NCI-H2107 treated with DMSO at 0.1 percent for 48 hours (cell line): ENCODE results near the gene LRRC1.

Source experiments
- DNase-seq: peaks from one replicate; lab custom pipeline; 2025; ENCODE audit not compliant: unreplicated experiment; lab: John Stamatoyannopoulos, UW

The LRRC1 gene

GRCh38 chr6:53845280-53846195 is 50.7 kb downstream of the LRRC1 start:
- DNase-seq: no peak

DNA sequence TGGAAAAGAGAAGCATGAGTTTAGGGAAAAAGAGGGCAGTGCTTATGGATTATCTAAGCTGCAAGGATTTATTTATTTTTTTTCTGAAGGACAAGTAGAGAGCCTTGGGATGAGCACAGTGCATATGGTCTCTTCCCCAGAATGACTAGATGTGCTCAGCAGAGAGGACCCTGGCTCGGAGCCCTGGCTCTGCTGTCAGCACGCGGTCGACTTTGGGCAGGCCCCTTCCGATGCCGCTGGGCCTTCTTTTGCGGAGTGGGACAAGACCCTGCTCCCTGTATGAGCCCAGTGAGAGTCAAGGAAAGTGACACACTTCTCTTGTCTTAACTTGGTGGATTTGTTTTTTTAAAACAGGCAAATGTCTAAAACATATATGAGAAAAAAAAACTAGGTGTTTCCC is 51.4 kb downstream of the LRRC1 start:
- DNase-seq: no peak

GRCh38 chr6:53847796-53848314 is 53.0 kb downstream of the LRRC1 start:
- no peak for DNase-seq

DNA sequence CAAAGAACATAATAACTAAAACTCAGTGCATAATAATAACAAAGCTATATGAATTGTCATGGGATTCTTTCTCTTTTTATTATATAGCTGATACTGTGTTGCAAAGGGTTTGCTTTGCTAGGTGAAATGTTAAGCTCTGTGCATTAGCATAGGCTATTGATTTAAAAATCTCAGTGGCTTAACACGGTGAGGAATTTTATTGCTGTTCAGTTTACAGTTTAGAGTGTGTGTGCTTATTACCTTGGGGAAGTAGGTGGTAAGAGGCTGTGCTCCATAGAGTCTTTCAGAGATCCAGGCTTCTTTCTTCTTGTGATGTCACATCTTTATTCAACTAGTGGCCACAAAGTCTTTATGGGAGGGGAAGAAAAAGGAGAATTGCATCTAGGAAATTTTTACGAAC is 55.7 kb downstream of the LRRC1 start:
- no peak for DNase-seq

DNA sequence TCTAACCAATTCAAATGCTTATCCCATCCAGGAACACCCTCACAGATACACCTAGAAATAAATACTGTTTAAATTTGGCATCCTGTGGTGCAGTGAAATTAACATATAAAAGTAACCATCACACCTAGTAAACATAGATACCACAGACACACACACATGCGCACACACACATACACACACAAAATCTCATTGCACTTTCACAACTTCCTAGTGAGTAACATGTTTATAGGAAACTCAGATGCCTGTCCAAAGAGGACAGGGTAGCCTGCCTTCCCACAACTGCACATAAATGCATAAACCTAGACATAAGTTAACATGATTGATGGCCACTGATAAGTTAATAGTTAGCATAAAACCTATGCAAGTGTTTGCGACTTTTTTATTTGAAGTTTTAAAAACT is 56.8 kb downstream of the LRRC1 start:
- no peak for DNase-seq

GRCh38 chr6:53852805-53853204 is 58.0 kb downstream of the LRRC1 start:
- DNase-seq: no peak

DNA sequence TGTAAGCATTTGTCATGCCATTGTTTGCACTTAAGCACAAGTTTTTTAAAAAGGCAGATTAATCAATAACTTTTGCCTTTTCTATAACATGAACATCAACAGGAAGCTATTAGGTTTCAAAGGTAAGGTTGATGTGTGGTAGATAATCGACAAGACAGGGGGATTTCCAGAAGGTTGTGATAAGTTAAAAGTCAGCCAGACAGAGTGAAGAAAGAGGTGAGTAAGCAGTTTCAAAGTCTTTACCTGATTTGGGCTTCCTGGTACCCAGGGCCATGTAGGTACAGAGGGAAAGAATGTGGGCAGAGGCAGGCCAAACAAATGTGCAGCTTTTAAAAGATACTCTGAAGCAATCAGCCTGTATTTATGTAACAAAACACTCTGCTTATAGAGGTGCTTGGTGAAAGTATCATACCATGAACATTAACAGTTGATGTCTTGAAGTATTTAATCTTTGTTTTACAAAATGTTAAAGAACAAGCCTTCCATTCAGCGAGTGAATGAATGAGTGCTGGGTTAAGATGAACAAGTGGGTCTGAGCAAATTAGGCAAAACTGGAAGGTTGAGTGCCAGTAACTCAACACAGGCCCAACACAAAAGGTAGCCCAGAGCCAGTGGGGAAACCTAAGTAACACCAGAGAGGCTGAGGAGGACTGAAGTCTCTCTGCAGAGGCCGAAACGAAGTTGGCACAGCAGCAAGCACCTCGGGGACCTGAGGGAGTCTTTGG is 60.2 kb downstream of the LRRC1 start:
- DNase-seq: no peak

DNA sequence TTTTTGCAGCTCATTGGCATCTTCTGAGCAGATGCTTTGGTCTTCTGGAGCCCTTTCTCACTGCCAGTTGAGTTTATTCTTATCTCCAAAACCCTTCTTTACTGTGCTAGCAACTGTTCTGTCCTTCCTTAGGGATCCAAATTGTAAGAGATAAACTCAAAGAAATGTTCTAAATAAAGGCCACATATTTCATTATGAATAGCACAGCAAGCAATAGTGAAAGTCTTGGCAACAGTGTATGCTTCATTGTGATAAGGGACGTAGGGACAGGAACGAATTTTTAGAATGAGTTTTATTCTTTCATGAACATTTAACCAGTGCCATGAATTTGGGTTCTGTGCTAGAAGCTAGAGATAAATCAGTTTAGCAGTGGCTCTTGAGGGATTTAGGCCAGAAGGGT is 61.1 kb downstream of the LRRC1 start:
- DNase-seq: no peak

GRCh38 chr6:53857318-53858094 is 62.7 kb downstream of the LRRC1 start:
- no peak for DNase-seq

GRCh38 chr6:53858196-53858595 is 63.4 kb downstream of the LRRC1 start:
- no peak for DNase-seq

DNA sequence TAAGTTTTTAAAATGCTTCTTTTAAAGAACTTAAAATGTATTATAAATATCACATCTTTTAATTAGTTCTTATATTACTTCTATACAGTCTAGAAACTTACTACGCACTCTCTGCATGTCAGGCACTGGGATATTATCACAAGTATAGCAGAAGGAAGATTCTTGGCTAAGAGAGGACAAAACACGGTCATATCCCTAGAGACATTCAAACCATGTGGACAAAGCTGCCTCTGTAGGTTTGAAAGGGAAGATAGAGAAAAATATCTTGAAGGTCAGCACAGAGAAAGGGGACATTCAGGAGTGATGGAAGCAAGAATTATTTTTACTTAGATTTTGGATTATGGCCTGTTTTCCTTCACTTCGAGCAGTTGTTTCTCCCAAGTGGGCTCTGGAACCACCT is 64.1 kb downstream of the LRRC1 start:
- DNase-seq: no peak

DNA sequence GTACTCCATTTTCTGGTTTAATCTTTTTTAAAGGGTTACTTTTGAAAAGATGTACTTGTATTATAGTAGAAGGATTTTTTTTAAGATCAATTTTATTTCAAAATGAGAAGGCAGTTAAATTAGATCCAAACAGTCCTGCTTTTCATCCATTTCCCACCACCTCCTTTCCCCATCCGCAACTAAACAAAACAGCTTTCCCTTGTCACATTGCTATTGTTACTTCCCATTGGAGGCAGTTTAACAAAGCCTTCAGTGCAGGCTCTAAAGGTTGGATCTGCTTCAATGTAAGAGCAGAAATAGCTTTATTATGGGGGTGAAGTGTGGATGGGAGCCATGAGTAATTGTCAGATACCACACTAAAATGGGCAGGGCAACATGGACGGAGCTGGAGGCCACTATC is 65.7 kb downstream of the LRRC1 start:
- DNase-seq: no peak

GRCh38 chr6:53861518-53861917 is 66.7 kb downstream of the LRRC1 start:
- no peak for DNase-seq

DNA sequence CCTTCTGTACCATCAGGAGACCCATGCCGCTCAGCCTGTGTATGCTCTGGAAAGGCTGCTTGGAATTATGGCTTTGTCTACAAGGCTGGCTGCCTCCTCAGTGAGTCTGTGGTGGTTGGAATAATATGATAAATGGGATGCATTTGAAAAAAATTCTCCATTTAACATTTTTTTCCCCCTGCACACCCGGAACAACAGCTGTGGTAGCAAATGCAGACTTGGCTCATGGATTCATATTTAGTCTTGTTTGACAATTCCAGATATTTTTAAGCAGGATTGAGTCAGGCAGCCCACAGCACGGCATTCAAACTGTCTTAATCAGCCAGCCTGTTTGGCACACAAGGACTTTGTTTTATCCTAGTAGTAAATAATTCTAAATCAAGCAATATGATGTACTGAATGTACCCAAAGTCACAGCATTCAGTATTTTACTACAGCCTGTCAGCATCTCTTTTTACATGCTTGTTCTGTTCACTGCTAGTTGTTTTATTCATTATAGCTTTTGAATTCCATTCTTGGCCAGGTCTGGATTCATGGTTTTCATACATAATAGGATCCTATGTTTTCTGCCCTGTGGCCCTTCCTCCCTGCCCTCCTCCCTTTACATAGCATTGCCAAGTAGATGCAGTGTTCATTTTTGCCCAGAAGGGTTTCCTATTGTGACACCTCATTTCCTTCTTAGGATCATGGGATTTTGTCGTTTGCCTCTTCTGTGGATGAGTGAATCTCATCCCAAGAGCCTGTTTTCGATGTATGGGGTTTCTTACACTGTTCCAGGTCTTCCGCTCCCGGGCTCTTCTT is 68.1 kb downstream of the LRRC1 start:
- no peak for DNase-seq

DNA sequence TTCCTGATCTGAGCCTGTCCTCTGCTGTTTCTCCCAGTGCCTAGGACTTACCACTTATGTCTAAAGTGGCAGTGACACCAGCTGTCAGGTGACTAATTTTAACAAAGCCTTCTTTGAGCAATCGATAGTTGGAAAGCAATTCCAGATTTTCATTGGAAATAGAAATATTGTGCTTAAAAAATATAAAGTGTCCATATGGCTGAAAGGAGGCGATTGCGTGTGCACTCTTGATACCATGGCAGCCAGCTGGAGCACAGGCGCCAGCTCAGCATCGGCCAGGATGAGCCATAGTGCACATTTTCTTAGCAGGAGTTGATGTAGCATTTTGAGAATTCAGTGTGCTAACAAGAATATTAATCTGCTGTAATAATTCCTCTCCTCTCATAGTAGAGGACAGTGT is 70.0 kb downstream of the LRRC1 start:
- no peak for DNase-seq

GRCh38 chr6:53866226-53866625 is 71.4 kb downstream of the LRRC1 start:
- DNase-seq: no peak

DNA sequence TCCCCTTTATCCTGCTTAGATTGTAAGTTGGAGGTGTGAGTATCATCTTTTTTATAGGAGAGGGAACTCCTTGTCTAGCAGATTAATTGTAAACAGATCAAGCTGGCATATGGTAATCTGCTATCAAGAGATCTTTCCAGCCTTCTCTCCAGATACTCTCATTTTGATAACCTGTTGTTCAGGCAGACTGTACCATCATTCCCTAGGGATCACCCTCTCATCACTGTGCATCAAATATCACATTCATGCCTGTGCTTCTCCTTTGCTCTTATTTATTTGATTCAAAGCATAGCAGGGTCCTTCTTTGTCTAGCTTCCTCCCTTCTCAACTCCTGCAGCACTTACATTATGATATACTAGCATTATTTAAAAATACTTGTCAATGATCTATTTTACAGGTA is 73.8 kb downstream of the LRRC1 start:
- DNase-seq: peak; percentile 35

DNA sequence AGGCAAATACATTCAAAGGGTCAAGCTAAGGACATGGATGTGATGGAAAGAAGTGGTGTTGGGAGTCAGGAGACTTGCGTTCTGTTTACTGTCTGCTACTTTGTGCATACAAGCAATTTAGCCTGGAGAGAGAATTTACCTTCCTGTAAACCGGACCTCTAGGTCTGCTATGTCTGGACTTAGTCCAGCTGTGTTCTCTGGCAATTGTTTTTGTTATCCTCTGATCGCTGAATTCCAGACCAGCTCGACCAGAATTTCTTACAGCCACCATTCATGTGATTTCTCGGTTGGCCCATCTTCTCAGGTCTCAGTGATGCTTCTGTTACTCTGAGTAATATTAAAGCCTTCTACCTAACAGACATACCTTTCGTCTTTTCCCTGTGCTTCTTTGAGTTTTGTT is 75.2 kb downstream of the LRRC1 start:
- no peak for DNase-seq

DNA sequence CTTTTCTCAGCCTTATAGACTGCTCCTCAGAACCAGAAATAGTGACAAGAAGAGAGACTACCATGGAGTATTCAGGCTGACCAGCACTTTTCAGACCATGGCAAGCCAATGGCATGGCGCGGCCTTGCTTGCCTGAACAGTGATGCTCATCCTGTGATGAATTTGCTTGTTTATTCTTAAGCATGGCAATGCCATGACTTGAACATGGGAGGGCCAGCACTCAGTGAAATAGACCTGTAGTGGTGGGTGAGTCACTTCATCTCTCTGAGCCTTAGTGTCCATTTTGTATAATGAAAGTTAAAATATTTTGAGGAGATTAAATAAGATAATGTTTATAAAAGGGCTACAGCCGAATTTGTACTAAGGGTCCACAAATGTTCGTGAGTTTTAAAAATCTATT is 79.1 kb downstream of the LRRC1 start:
- no peak for DNase-seq

DNA sequence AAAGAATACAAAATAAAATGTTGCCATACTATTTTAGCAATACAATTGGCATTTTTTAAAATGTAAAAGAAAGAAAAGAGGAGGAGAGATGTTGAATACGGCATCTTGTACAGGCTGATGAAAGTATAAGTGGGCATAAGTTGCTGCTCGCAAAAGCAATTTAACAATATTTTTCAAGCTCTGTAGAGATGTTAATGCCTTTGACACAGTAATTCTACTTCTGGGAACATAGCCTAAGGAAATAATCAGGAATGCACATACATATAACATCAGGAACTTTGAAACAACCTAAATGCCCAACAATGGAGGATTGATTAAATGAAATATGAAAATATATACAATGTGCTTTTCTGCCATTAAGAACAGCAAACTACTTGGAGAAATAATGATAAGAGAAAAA is 80.2 kb downstream of the LRRC1 start:
- no peak for DNase-seq

DNA sequence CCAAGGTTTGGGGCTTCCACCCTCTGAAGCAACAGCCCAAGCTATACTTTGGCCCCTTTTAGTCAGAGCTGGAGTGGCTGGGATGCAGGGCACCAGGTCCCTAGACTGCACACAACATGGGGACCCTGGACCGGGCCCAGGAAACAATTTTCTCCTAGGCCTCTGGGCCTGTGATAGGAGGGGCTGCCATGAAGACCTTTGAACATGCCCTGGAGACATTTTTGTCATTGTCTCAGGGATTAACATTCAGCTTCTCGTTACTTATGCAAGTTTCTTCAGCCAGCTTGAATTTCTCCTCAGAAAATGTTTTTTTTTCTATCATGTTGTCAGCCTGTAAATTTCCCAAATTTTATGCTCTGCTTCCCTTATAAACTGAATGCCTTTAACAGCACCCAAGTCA is 82.3 kb downstream of the LRRC1 start:
- no peak for DNase-seq
